DMS 273 (cell line): ENCODE measurements around the gene MAPK8.

Source experiments
- DNase-seq: peaks from one replicate; lab custom pipeline; 2025; ENCODE audit not compliant: unreplicated experiment; lab: John Stamatoyannopoulos, UW

Gene MAPK8

DNA sequence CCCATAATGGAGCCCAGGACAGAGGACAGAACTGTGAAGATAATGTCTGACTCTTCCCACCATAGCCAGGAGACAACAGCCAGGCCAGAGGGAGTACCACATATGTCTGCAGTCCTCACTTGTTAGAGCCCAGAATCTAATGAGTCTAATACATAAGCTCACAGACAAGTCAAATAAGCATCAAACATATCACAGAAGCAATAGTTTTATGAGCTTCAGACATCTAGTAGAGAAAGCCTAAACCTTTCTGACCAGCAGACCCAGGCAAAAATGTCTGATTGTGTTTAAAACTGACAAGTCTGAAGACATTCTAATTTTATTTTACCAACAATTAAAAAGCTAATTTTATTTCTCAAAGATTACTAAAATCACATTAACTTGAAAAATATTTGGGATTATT is 75.5 kb downstream of the MAPK8 start:
- DNase-seq = no peak

DNA sequence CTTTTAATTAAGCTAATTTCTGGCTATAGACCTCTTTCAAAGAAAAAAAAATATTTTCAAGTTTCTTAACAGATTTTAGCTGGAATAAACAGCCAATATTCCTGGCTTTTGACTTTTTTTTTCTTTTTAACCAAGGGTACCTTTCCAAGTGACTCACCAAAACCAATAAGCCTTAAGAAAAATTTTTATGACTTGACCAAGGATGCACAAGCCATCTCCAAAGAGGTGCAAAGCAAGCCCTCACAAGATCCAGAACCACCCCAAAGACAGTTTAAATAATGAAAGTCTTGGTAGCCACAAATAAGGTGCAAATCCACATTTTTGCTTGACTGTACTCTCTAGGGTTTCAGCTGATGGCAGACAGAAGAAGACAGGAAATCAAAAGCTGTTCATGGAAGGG is 76.5 kb downstream of the MAPK8 start:
- DNase-seq = no peak

DNA sequence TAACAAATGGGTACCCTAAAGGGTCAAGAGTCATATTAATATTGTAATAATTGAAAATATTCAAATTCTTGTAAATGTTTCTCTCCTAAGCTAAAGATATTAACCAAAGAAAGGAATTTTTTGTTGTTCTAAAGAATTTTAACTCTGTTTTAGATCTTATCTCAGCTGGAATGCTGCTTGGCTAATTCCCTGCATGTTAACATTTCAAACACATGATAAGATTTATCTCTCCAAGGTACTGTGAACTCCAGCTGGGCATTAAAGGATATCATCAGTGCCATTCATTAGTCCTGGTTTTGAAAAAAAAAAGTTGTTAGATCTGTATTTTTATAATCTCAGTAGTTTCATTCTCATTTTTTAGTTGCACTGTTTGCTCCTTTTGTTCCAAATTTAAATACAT is 76.9 kb downstream of the MAPK8 start:
- no peak for DNase-seq

DNA sequence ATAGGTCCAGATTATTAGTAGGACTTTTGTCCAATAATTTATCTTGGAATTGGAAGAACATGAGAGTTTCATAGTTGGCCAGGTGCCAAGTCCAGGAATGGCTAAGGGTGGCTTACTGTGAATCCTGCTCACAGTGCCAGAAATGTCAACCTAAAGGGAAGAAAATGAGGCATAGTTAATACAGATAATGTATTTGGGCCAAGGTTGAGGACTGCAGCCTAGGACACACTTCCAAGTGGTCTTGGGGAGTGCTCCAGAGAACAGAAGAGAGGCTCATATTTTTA is 78.2 kb downstream of the MAPK8 start:
- peak; percentile 4 for DNase-seq

DNA sequence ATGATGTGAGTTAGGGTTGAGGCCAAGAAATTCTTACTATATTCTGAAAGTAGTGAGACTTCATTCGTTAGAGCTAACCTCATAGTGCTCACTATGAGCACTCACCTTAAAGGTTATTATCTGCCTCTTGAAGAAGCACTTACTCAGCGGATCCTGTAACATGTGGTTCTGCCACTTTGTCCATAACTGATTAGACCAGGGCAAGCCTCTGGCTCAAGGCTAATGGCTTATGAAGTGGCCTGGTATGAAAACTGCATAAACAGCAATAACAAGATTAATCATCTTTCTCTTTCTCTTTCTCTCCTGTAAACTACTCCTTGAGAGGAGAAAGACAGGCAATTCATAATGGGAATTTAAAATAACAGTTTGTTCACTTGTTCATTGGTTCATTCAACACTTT is 82.8 kb downstream of the MAPK8 start:
- no peak for DNase-seq

DNA sequence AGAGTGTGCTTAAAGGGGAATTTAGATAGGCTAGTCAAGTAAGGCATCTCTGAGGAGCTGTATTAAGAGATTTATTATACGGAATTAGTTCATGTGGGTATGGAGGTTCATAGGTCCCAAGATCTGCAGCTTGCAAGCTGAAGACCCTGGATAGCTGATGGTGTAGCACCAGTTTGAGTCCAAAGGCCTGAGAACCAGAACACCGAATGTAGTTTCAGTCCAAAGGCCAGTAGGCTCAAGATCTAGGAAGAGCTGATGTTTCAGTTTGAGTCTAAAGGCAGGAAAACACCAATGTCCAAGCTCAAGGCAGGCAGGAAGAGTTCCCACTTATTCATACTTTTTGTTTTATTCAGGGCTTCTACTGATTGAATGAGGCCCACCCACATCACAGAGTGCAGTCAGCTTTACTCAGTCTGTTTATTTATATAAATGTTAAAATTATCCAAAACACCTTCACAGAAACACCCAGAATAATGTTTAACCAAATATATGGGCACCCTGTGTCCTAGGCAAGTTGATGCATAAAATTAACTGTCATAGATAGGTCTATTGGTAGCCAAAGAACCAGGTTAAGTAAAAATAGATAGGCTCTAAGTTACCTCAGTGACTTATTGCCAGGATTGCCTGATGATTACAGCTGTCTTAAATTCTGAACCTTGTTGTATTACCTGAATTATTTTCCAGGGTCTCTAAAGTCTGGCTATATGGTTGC is 83.5 kb downstream of the MAPK8 start:
- no peak for DNase-seq

DNA sequence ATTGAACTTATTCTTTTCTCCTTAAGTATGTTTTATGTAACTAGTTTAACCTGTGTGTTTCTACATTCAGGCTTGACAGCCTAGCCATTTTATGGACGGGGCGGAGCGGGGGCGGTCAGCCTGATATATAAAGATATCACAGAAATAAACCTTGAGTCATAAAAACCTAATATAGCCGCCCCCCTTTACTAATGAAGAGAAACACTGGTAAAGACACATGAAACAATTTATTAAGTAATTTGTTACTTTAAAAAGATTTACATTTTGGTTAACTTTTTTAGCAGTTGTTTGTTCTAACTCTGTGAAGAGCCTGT is 84.0 kb downstream of the MAPK8 start:
- no peak for DNase-seq

DNA sequence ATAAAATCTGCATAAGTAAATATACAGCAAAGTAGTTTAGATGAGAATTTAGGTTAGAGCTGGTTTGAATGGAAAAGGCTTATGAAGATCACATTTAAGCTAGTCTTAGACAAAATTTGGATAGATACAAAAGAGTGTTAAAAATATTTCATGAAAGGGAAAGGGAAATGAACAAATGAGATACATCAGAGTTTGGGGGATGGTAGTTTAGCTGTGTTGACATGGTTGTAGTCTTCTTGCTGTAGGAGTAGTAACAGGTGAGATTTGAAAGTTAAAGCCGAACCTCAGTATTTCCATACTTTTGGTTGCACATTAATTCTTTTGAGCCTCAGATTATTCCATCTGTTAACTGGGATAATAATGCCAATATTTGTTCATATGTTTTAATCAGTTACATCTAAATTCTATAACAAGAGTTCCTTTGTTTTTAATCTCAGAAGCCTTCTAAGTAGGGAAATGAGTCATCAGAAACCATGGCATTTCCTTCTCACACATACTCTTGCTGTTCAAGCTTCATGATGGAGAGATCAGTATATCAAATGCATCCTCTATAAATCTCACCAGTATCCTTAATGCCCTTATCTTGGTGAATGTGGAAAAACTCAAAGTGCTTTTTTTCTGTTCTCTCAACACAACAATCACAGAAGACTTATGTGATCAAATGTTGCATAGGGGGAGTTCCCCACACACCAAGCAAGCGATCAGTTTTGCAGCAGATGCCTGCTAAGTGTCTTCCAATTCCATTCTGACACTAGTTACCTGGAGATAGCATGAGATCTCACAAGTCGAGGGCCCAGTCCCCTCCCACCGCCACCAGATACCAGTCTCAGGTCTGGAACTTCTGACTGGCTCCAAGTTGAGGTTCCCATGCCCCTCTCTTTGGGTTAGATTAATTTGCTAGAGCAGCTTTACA is 84.7 kb downstream of the MAPK8 start:
- DNase-seq = no peak

DNA sequence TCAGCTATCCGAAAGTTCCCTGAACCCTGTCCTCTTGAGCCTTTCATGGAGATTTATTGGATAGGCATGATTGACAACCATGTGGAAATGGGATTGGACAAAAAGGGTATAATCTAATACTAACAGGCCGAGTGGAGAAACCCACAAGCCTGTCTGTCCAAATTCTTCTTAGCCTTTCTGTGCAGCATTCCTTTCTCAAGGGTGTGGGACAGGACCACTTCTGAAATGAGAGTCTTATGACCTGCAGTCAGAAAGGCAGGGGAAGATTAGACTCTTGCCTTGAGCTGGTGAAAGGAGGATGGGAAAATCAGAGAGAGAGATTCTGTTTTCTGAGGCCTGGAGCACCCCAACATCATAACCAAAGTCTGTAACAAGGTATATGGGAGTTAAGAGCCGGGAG is 85.5 kb downstream of the MAPK8 start:
- no peak for DNase-seq

DNA sequence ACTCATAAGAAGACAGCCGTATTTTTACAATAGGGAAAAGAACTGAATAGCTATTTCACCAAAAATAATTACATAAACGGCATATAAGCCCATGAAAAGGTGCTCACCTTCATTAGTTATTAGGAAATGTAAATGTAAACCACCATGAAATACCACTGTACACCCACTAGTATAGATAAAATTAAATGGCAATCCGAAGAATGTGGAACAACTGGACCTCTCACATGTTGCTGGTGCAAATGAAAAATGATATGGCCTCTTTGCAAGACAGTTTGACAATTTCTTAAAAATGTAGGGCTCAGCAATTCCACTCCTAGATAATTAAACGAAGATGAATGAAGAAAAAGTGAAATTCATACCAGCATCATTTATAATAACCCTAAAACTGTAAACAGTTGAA is 91.8 kb downstream of the MAPK8 start:
- no peak for DNase-seq

DNA sequence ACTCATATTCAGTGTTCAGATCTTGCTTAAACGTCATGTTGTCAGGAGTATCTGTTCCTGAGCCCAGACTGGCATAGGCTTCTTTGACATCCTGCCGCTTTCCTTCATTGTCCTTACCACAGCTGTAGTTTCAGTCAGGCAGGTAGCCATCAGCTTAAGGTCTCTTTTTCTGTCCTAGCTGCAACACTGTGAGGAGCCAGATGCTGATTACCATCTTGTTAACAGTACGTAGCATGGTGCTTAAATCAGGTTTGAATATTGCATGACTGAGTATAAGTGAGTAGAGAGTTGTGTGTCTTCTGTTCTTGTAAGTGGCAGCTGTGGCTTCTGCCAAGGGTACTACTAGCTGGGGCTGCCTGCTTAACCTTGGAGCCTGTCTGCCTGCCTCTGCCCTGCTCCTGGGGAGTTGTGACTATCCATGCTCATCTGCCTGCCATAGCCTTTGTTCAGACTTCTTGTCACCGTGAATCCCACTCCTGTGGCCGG is 92.6 kb downstream of the MAPK8 start:
- DNase-seq = peak; percentile 4

DNA sequence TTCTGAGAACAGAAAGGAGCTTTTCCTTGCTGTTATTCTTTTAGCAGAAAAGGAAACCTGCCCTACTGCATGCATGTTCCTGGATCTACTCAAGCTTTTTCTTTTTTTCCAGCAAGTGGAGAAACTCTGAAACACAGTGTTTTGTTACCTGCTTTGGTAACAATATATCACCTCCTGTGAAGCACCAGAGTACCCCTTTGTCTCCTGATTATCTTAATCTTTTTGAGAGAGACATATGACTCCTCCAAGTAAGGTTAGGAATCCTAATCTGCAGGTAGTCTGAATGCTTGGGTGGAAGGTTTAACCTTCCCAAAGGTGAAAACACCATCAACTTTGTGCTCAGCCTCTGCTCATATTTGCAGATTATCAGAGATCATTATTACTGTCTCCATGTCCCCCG is 93.1 kb downstream of the MAPK8 start:
- DNase-seq = no peak

DNA sequence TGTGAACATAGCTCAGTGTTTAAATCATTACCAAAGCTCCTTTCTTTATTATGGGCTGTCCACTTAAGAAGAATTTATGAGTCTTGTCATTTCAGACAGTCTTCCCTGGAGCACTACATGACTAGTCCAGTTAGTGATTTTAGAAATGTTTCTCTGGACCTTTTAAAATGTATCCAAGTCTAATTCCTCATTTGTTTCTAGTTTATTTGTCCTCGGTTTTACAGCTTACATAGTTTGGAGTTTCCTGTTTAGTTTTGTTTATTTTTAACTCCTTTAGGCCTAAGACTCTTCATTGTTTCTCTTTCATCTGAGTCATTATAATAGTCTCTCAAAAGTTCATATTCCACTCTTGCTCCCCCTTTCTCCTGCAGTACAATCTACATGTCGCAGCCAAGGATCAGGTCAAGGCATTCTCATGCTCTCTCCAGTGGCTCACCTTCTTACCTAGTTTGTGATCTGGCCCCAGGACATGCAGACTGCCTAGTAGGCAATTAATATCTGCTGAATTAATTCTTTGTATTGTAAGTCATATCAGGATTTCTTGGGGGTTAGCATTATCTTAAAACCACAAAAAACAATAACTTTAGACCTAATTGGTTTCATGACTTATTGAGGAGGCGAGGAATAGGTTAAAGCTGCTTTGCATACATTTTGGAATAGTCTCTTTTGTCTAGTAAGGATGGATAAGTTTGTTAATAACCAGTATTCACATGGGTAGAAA is 93.8 kb downstream of the MAPK8 start:
- no peak for DNase-seq

DNA sequence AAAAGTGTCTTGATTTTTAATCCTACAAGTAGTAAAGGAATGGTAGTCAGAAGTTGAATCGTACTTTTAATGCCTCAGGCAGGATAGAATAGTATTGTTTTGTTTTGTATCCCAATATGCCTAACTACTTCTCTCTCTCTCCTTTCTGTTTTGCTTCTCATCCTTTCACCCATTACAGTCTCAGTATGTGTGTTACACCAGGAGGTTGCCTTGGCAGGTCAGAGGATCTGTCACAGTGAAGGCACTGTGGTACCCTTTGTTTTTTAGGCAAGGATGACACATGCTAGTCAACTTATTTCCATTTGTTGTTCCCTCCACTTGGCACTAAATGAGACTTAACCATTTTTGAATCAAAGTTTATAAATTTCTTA is 94.4 kb downstream of the MAPK8 start:
- no peak for DNase-seq

DNA sequence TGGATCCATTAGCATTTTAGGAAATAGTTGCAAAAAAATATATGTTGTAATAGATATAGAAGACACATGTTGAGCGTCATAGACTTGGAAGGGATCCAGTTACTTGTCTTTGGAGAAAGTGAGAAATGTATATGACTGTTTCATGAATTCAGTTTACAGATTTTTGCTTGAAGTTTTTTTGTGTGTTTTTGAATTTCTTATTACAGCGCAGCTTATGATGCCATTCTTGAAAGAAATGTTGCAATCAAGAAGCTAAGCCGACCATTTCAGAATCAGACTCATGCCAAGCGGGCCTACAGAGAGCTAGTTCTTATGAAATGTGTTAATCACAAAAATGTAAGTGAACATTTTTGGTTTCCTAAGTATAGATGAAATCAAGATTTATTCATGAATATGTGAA is 98.2 kb downstream of the MAPK8 start:
- DNase-seq = no peak

DNA sequence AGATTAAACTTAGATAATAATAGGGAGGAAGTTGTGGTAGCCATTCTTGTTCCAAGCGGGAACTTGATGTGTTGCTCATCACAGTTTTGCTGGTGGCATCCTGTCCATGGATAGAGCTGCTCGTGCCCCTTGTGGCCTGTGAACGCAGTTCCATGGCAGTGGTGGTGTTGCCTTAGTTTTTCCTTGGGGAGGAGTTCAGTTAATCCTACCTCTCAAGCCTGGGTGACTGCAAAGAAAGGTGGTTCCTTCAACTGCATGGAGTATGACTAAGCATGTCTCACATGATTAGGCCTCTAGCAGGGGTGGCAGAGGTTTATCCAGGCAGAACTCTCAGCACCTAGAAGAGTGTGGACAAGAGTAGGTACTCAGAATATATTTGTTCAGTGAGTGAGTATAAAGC is 99.7 kb downstream of the MAPK8 start:
- no peak for DNase-seq

DNA sequence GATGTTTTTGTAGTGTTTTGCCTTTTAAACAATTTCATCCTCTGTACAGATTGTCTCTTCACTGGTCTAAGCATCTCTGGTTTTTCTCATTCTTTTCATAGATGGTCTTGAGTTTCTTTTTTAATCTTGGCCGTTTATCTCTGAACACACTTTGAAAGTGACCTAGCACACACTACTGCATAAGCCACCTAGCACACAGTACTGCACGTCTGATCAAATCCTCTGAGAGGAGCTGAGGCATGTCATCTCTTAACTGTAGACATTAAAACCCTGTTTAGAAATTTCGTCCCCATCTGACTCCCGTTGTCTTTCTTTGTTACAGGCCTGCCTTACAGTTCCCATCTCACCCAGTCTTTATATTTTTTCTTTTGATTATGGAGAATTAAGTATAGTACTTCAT is 100.2 kb downstream of the MAPK8 start:
- no peak for DNase-seq

DNA sequence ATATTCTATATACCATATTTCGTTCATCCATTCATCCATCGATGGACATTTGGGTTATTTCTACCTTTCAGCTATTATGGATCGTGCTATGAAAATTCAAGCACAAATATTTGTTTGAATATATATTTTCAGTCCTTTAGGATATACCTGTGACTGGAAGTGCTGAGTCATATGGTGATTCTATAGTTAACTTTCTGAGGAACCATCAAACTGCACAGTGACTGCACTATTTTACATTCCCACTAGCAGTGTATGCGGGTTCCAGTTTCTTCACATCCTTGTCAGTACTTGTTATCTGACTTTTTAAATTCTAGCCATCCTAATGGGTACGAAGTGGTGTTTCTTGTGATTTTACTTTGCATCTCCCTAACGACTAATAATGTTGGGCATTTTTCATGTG is 104.0 kb downstream of the MAPK8 start:
- no peak for DNase-seq

DNA sequence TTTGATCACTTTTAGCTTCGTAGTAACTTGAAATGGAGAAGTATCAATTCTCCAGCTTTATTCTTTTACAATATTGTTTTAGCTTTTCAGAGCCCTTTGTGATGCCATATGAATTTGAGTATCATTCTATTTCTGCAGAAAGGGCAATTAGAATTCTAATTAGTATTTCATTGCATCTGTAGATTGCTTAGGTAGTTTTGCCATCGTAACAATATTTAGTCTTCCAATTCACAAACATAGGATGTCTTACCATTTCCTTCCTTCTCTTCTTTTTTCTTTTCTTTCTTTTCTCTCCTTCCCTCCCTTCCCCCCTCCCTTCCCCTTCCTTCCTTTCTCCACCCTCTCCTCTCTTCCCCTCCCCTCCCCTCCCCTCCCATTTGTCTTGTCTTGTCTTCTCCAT is 105.0 kb downstream of the MAPK8 start:
- DNase-seq = no peak

DNA sequence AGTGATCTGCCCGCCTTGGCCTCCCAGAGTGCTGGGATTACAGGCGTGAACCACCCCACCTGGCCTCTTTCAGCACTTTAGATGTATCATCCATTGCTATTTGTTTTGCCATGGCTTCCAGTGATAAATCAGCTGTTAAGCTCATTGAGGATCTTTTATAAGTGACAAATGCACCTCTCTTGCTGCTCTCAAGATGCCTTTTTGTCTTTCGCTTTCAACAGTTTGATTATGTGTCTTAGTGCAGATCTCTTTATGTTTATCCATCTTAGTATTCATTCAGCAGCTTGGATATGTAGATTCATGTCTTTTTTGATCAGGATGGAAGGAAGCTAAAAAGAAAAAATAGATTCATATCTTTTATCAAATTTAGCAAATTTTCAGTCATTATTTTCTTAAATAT is 105.6 kb downstream of the MAPK8 start:
- DNase-seq = no peak

DNA sequence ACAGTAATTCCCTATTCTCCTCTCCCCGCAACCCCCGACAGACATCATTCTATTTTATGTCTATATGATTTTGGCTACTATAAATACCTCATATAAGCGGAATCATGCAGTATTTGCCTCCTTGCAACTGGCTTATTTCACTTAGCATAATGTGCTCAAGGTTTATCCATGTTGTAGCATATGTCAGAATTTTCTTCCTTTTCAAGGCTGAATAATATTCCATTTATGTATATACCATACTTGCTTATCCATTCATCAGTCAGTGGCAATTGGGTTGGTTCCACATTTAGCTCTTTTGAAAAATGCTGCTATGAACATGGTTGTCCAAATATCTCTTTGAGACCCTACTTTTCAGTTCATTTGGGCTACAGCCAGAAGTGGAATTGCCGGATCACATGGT is 106.5 kb downstream of the MAPK8 start:
- no peak for DNase-seq

DNA sequence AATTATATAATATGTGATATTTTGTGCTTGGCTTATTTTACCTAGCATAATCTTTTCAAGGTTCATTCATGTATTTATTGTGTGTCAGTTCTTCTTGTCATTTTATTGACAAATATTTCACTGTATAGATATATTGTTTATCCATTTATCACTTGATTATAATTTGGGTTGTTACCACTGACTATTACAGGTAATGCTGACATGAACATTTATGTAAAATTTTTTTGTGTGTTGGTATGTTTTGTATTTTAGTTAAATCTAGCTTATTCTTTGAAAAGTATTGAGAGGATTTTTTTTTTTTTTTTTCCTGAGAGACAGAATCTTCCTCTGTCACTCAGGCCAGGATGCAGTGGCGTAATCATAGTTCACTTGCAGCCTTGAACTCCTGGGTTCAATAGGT is 107.7 kb downstream of the MAPK8 start:
- no peak for DNase-seq
